ENCODE data around the gene SARDH. TPM values are rescaled to one million over a fixed set of nuclear protein-coding genes. Genes with fewer than 3 reads are reported as not detected.

The SARDH gene
- total RNA-seq, 1 experiment from 2014 or later: 15.7 TPM

DNA sequence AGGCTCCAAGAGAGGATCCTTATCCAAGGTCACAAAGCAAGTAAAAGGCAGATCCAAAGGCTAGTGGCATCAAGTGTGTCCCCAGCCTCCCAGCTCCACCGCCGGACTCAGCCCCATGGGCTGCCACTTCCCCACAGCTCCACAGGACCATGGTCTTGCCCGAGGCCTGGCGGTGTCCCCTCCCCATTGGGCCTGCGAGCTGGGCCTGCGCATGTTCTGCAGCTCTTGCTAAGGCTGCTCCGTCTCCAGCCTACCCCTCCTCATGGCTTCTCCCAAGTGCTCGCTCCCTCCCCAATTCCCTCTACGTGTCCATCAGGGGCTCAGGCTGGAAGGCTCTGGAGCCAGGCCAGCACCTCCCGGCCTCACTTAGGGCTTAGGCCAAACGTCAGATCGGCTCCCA is 72.6 kb downstream of the SARDH start:
- H3K27ac ChIP-seq: no peak overlapping the region
- no peak for DNase-seq
- no peak overlapping the region for H3K4me3 ChIP-seq
- H3K4me1 ChIP-seq: no peaks in the 10 kb centered on the region
- H3K9me3 ChIP-seq (replicated peaks): no peaks in the 10 kb centered on the region
- no peaks in the 10 kb centered on the region for H3K27me3 ChIP-seq
- no peaks in the 10 kb centered on the region for H3K36me3 ChIP-seq

DNA sequence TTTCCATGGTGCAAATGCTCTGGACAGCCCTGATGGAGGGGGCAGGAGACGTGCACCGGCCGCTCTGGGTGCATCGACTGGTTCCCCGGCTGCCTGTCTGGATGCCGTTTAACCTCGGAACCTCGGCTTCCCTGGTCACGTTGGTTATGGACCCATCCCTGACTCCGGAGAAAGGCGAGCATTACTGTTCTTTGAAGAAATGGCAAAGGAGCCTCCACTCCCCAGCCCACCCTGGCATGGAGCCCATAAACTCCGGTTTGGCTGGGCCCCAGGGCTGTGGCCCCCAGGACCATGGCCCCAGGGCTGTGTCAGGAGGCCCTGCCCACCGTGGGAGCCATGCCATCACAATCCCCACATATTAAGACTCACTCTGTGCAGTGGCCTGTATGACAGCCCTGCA is 73.1 kb downstream of the SARDH start:
- no peaks in the 10 kb centered on the region for H3K27me3 ChIP-seq
- no peaks in the 10 kb centered on the region for H3K9me3 ChIP-seq (replicated peaks)
- no peaks in the 10 kb centered on the region for H3K4me1 ChIP-seq
- H3K36me3 ChIP-seq: no peaks in the 10 kb centered on the region
- DNase-seq: no peak
- no peak overlapping the region for H3K27ac ChIP-seq
- H3K4me3 ChIP-seq: no peak overlapping the region

DNA sequence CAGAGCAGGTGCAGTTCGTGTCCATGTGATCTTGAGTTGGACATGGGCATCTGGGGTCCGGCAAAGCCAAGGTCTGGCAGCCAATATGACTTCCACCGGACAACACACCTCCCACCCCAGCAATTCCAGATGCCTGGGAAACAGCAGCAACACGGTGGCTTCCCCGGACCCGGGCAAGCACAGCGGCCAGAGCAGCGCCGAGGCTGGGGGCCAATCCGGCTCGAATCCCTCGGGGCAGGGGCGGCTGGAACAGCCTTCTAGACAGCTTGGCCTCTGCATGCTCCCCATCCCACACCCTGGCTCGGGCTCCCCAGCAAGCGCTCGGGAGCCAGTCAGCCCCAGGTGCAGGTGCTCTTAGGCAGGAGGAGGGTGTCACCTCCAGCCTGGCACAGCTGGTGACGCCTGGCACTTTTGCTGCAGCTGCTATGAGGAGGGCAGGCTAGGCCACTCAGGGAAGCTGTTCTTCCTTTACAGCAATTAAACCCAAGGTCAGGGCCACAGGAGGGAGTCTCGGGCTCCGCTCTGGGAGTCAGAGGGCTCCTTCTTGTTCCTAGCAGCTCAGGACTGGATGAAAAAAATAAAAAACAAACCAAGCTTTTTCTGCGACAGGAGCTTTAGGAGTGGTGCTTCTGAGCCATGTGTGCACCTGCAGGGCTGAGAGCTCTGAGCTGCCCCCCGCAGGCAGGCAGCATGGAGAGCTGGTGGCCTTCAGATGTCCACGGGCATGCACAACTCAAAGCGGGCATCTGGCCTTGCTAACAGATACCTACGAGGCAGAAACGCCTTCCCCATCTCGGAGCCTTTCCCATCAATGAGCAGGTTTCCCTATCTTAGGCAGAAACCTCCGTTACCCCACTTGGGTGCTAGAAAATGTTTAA is 73.7 kb downstream of the SARDH start:
- peaks cover 4% of the 10 kb centered on the region; the same call in 1 of the 2 replicates for H3K4me1 ChIP-seq
- H3K27me3 ChIP-seq: no peaks in the 10 kb centered on the region
- H3K27ac ChIP-seq: no peak overlapping the region
- H3K36me3 ChIP-seq: no peaks in the 10 kb centered on the region
- H3K4me3 ChIP-seq: no peak overlapping the region
- no peak for DNase-seq
- H3K9me3 ChIP-seq (replicated peaks): no peaks in the 10 kb centered on the region

DNA sequence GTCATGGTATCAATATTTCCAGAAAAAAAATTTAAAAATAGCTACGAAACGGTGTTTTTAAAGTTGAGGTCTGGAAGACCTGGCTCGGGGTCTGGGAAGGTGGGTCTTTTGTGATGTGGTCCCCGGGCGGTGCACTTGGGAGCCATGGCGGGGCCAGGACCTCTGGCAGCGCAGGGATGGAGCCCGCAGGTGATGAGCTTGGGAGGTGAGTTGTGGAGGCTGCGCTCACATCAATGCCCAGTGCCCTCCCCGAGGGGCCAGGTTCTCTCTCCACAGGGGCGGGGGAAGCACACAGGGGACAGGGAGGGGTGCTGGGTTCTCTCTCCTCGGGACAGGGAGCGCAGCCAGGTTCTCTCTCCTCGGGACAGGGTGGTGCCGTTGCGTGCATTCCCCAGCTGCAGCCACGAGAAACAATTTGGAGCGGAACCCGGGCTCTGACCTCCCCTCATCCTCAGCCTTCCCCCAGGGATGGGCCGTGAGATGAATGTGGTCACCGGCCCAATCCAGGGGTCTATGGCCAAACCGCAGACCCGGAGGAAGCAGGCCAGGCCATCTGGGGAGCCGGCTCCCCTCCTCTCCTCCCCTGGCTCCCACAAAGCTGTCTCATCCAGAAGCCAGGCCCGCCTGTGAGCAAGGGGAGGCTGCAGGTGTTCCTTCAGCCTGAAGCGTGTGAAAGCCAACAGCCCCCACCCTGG is 76.2 kb downstream of the SARDH start:
- H3K4me1 ChIP-seq: peaks cover 22% of the 10 kb centered on the region
- H3K27ac ChIP-seq: no peak overlapping the region
- H3K9me3 ChIP-seq (replicated peaks): no peaks in the 10 kb centered on the region
- H3K4me3 ChIP-seq: no peak overlapping the region
- DNase-seq: no peak
- no peaks in the 10 kb centered on the region for H3K27me3 ChIP-seq
- no peaks in the 10 kb centered on the region for H3K36me3 ChIP-seq

DNA sequence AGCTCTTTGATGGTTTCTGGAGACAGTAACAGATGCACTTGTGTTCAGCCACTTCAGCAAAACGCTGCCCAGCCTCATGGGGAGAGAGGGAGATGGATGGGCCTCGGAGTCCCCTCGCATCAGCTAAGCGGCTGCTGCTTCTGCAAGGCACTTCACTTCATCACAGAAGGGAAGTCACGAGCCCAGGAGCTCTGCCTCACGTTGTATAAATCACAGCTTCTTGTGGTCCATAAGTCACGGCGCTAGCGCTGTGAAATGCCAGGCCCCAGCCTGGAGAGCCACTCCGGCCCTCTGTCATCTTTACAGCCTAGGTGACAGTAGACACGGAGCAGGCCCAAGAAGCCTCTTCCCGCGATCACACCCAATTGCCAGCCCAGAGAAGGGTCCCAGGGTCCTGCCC is 78.6 kb downstream of the SARDH start:
- no peak overlapping the region for H3K27ac ChIP-seq
- H3K27me3 ChIP-seq: no peaks in the 10 kb centered on the region
- H3K4me1 ChIP-seq: peaks cover 25% of the 10 kb centered on the region
- no peaks in the 10 kb centered on the region for H3K36me3 ChIP-seq
- H3K4me3 ChIP-seq: no peak overlapping the region; the same call in 1 of the 2 replicates
- no peaks in the 10 kb centered on the region for H3K9me3 ChIP-seq (replicated peaks)
- peak in 1 of 2 experiments; percentile 46 for DNase-seq

DNA sequence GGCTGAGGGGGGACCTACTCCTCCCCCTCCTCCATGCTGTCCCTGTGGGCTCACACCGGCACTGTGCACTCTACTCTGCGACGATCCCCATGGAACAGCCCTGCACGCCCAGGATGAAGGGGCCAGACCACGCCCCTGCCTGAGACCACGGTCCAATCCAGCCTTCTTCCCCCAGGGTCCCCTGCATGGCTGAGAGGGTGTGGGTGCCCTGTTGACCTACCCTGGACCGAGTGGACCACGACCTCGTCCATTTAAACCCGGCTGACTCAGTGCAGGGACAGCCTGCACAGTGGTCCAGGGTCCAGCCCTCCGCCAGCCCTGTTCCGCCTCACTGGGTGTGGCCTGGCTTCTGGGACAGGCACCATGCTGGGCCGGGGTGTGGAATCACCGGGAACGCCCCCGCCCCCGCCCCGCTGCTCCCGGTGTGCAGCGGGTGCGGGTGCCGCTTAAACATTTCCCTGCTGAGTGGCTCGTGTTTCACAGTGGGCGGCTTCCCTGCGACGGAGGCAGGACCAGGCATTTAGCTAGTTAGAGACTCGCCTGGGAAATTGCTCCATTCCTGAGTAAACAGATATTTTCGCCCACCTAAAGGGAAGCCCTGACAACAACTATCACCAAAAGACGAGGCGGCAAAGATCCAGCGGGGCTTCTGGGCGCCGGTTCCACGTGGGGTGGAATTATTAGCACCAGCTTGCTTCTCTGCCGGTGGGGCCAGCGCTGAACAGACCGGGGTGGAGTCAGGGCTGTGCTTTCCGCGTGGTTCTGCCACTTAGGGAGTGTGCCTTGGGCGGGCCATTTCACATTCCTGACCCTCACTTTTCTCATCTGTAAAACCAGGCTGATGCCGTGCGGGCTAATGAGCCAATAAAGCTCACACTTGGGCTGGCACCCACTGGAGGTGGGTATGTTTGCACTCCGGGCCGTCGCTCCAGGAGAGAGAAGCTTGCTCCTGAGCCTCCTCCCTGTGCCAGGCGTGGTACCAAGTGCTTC is 79.4 kb downstream of the SARDH start:
- Histone ChIP-seq H3K9me3 (replicated peaks) (no peaks in the 10 kb centered on the region), H3K4me3 (peak overlapping the region; percentile 34), H3K27ac (peak overlapping the region; percentile 13; the same call in 1 of the 2 replicates), H3K36me3 (no peaks in the 10 kb centered on the region), H3K4me1 (peaks cover 25% of the 10 kb centered on the region), H3K27me3 (no peaks in the 10 kb centered on the region)
- DNase-seq: peak; percentile 80 to 87

DNA sequence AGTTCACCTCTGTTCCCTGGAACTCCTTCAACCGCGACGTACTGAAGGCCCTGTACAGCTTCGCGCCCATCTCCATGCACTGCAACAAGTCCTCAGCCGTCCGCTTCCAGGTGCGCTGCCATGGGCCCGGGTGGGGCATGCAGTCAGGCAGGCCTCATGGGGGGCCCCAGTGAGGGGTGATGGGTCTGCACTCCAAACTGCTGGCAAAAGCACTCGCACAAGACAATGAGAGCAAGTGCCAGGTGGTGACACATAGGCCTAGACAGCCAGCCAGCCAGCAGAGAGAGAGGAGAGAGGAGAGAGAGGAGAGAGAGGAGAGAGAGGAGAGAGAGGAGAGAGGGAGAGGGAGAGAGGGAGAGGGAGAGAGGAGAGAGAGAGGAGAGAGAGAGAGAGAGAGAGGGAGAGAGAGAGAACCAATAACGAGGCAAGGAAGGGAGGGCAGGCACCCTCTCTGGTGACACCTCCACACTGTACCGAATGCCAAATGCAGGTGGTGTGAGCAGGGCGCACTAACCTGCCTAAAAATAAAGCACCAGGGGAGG is 81.0 kb downstream of the SARDH start:
- no peaks in the 10 kb centered on the region for H3K27me3 ChIP-seq
- no peak overlapping the region for H3K4me3 ChIP-seq
- peaks cover 25% of the 10 kb centered on the region for H3K4me1 ChIP-seq
- H3K36me3 ChIP-seq: no peaks in the 10 kb centered on the region
- H3K9me3 ChIP-seq (replicated peaks): no peaks in the 10 kb centered on the region
- H3K27ac ChIP-seq: no peak overlapping the region
- DNase-seq: peak in 1 of 2 experiments; percentile 29

DNA sequence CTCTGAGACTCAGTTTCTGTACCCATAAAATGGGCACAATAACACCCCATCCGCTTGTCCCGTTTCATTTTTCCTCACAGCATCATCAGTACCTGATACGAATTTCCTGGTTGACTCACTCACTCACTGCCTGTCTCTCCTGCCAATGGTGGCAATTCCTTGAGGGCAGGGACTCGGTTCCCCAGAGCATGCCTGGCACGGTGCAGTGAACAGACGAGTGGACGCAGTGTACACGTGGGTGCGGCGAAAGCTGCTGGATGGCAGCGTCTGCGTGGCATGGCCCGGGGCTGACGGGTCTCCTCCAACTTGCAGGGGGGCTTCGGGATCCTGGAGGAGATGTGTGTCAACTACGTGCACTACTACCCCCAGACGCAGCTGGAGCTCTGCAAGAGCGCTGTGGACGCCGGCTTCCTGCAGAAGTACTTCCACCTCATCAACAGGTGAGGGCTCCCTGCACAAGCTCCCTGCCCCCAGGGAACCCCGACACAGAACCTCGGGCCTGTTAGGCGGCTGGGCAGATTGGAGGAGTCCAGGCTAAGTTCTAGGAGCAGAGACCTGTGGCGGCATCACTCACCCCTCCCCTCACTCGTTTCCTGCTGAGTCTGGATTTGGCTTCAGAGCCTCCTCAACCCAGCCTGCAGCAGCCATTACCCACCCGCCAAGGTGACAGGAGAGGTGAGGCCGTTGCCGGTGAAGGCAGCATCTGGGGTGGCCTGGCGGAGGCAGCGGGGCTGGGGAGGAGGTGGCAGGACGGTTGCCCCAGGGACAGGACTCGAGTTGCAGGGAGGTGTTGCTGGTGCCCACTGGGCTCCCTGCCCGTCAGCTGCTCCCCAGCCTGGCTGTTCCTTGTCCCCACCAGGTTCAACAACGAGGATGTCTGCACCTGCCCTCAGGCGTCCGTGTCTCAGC is 81.7 kb downstream of the SARDH start:
- DNase-seq: peak in 1 of 2 experiments; percentile 33
- Histone ChIP-seq H3K9me3 (replicated peaks) (no peaks in the 10 kb centered on the region), H3K4me3 (no peak overlapping the region), H3K36me3 (no peaks in the 10 kb centered on the region), H3K4me1 (peaks cover 25% of the 10 kb centered on the region), H3K27ac (no peak overlapping the region), H3K27me3 (no peaks in the 10 kb centered on the region)

DNA sequence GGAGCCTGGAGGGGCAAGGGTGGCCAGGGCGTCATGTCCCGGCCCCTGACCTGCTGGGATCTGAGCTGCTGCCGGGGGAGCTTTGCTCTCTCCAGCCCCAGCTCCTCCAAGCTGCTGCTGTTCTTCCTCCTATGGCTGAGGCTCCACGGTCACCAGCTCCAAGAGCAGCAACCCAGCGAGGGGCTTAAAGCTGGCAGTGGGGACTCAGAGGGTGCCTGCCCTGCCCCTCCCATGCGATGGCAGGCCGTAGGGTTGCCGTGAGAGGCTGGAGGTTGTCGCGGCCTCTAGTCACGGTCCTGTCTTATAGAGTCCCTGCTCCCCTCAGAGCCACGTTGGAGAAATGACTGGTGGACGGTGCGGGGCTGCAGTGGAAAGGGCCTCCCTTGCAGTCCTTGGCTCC is 82.5 kb downstream of the SARDH start:
- Histone ChIP-seq H3K27ac (no peak overlapping the region), H3K9me3 (replicated peaks) (no peaks in the 10 kb centered on the region), H3K27me3 (no peaks in the 10 kb centered on the region), H3K4me3 (no peak overlapping the region), H3K4me1 (peaks cover 25% of the 10 kb centered on the region), H3K36me3 (no peaks in the 10 kb centered on the region)
- no peak for DNase-seq

DNA sequence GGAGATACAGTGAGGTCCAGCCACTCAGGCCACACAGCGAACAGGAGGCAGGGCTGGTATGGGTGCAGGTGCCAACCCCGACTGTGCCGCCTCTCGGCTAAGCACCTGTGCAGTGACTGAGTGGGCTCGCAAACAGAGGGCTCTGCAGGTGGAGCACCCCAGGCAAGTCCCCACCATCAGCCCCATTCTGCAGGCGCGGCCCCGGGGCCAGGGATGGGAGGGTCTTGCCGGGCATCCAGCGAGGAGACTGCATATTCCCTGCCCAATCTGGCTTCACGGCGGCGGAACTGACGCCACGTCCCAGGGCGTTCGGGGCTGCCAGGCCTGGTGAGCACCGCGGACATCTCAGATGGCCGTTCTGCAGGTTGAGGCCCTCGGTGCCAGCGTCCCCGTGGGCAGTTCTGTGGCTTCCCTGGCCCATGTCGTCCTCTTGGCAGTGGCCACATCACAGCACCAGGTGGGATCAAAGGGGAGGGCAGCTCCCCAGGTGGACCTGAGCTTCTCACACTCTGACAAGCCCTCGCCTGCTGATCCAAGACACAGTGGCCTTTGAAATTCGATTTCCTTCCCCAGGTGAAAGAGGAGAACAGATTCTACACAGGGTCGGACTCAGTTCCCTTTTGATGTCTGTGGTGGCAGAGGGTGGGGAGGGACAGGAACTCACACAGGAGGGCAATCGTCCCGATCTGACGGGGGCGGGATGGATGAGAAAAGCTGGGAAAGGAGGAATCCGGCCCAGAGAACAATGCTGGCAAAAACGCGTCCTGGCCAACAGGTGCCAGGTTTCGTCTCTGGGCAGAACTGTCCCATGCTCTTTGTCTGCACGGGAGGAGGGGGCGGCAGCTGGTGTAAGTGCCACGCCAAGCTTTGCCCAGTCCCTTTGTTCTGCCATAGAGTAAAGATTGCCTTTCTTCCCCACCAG is 83.2 kb downstream of the SARDH start:
- Histone ChIP-seq H3K27ac (no peak overlapping the region), H3K27me3 (no peaks in the 10 kb centered on the region), H3K9me3 (replicated peaks) (no peaks in the 10 kb centered on the region), H3K4me1 (peaks cover 25% of the 10 kb centered on the region), H3K36me3 (no peaks in the 10 kb centered on the region), H3K4me3 (no peak overlapping the region)
- DNase-seq: no peak

DNA sequence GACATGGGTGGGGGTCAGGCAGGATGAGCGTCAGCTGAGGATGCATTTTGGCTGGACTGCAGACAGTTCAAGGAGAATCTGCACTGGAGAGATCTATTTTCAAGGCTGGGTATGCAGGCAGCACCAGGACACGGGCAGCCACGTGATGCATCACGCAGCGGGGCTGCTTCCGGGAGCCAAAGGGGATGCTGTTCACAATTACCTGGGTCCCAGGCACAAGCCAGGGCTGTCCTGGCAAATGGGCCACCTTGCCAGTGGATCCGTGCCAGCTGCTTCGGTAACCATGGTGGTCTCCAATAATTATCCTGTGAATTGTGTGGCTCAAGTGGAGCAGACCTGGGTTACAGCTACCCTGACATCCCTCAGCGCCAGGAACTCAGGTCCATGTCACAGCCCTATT is 84.5 kb downstream of the SARDH start:
- Histone ChIP-seq H3K27ac (no peak overlapping the region), H3K9me3 (replicated peaks) (no peaks in the 10 kb centered on the region), H3K36me3 (no peaks in the 10 kb centered on the region), H3K4me1 (peaks cover 15% of the 10 kb centered on the region), H3K4me3 (no peak overlapping the region), H3K27me3 (no peaks in the 10 kb centered on the region)
- DNase-seq: no peak

DNA sequence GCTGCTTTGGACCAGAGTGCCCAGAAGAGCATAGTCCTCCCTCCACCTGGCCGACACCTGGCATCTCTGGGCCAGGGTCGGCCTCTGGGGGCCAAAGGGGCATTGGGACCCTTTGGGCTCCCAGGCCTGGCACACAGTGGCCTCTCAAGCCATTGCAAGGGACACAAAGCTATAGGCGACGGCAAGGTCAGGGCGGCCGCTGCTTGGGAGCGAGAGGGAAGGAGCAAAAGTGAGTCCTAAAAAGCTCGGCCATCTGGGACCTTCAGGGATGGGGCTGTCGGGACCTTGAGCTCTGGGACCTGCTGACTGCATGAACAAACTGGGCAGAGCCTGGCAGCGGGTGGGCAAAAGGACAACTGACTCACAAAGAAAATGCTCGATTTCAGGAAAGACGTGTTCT is 88.1 kb downstream of the SARDH start:
- no peak for DNase-seq
- Histone ChIP-seq H3K9me3 (replicated peaks) (no peaks in the 10 kb centered on the region), H3K36me3 (no peaks in the 10 kb centered on the region), H3K4me3 (no peak overlapping the region), H3K27ac (no peak overlapping the region), H3K4me1 (no peaks in the 10 kb centered on the region), H3K27me3 (no peaks in the 10 kb centered on the region)

DNA sequence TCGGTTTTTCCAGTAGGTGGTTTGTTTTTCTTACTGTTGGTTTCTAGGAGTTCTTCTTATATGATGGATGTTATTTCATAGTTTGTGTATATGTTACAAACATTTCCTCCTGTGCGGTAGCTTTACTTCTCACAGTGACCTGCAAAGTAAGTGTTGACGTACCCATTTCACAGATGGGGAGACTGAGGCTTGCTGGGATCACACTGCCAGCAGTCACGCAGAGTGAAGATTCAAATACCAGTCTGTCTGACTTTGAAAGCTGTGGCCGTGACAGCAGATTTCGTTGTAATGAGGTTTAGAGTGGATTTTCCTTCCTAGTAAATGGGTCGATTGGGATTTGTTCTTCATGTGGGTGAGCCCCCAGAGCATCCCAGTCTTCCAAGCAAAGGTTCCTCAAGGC is 89.0 kb downstream of the SARDH start:
- H3K27me3 ChIP-seq: no peaks in the 10 kb centered on the region
- no peaks in the 10 kb centered on the region for H3K4me1 ChIP-seq
- no peaks in the 10 kb centered on the region for H3K9me3 ChIP-seq (replicated peaks)
- H3K4me3 ChIP-seq: no peak overlapping the region
- H3K36me3 ChIP-seq: no peaks in the 10 kb centered on the region
- DNase-seq: no peak
- no peak overlapping the region for H3K27ac ChIP-seq
